Activated T-helper 1 cell treated with anti-CD3 and anti-CD28 coated beads, Interleukin-12 subunit alpha, Interleukin-12 subunit beta, Interleukin-2, Interleukin-4 antibody, amounts not matched to agents 30 ng/mL and 10 ng/mL and 1 ng/mL, durations not matched to agents 14 hours and 24 hours and 36 hours (primary cell): ENCODE data around the gene ACSF3. TPM values are rescaled to one million over a fixed set of nuclear protein-coding genes. Genes with fewer than 3 reads are reported as not detected.

Experiments
- DNase-seq: peaks from one replicate; pipeline ENCODE4 v3.0.0; 2021; ENCODE audit warnings: low spot score
- H3K27ac Mint-ChIP-seq: one replicate; pipeline ENCODE4 v1.8.0; 2021; ENCODE audit warnings: mild to moderate bottlenecking, mixed read lengths
- H3K27me3 Mint-ChIP-seq: one replicate; pipeline ENCODE4 v1.8.0; 2022; ENCODE audit warnings: mild to moderate bottlenecking, moderate library complexity, mixed read lengths; ENCODE audit not compliant: insufficient read depth
- H3K36me3 Mint-ChIP-seq: one replicate; pipeline ENCODE4 v1.8.0; 2021; ENCODE audit warnings: low read depth, mixed read lengths
- H3K4me1 Mint-ChIP-seq: one replicate; pipeline ENCODE4 v1.8.0; 2021; ENCODE audit warnings: low read depth, mixed read lengths
- H3K4me3 Mint-ChIP-seq: one replicate; pipeline ENCODE4 v1.8.0; 2021; ENCODE audit warnings: mild to moderate bottlenecking, moderate library complexity, mixed read lengths
- H3K9me3 Mint-ChIP-seq: one replicate; pipeline ENCODE4 v1.8.0; 2021; ENCODE audit warnings: mixed read lengths
- intact Hi-C: fragments of 100-400 bp; cut with micrococcal nuclease; formaldehyde crosslinking; loops from one replicate; pipeline ENCODE4 v1.15.1; 2024
- total RNA-seq: library from RNA; stranded (reverse); gene quantifications from 2 replicates; pipeline ENCODE4 v1.2.3, GENCODE V29; 2022

ACSF3 gene
- total RNA-seq = 37.0 and 39.0 TPM in 2 replicates

DNA sequence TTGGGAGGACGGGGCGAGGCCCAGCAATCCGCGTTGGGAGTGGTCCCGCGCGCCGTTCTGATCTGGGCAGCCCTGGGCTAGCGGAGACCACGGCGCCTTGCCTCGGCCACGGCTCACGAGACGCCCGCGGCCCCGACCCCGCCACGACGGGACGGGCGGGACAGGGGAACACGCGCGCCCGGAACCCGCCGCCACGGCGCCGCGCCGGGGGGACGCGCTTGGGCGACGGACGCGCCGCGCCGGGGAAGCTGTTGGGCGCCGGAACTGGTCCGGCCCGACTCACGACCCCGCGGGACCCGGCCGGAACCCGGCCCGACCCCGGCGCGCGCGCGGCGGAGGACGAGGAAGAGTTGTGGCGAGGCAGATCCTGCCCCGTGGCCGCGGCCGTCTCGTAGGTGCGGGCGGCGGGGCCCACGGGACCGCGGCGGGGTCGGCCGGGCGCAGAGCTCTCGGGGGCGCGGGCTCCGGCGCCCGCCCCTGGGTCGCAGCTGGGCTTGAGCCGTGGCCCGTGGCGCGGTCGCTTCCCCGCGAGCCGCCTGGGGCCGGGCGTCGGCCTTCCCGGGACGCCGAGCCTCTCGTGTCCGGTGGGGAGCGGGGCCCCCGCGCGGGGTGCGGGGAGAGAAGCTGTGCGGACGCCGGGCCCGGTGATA lies at the start of gene ACSF3:
Gene ACSF3, plus strand, starts transcription at position 251 of the 650 bp plus-strand sequence. CDS start 6,830 bp downstream, outside the sequence.
- peaks cover 18% of the 10 kb centered on the region for H3K36me3 Mint-ChIP-seq
- H3K9me3 Mint-ChIP-seq = no peaks in the 10 kb centered on the region
- H3K27me3 Mint-ChIP-seq = peaks cover 6% of the 10 kb centered on the region
- peak; percentile 71 for DNase-seq
- peaks cover 47% of the 10 kb centered on the region for H3K4me1 Mint-ChIP-seq
- intact Hi-C loops = no loop called here
- H3K27ac Mint-ChIP-seq = peak within 1 kb of the TSS; percentile 96
- H3K4me3 Mint-ChIP-seq = peak within 1 kb of the TSS; percentile 99

DNA sequence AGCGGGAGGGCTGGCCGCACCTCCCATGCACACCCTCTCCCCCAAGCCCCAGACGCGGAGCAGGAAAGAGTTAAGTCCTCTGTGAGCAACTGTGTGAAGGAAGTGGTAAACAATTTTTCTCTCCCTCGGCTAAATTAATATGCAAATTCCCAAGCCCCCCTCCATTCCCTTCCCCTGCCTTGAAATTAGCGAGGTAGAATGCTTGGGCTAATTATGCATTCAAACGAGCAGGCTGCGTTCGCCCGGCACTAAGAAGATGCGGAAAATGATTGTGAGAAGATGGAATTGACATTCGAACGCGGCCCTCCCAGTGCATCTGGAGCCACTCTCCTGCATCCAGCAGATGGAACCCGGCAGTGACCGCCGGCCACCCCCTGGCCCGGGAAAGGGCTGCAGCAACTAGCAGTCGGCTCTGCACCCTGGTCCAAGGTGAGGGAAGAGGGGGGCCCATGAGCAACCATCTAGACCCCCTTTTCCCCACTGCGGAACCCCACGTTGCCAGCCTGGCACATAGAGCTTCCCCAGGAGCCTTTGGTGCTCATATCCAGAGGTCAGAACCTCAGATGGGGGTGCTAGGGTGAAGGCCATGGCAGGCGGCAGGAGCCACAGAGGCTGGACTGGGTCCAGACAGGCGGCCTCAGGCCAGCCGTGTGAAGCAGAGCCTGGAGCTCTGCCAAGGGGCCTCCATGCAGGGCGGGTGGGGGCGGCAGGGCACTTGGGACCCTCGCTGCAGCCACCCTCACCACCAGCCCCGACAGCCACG lies 49.1 kb upstream of the ACSF3 start:
- Mint-ChIP-seq H3K27ac (no peak overlapping the region), H3K4me3 (no peak overlapping the region), H3K4me1 (no peaks in the 10 kb centered on the region), H3K36me3 (no peaks in the 10 kb centered on the region), H3K27me3 (peaks cover 3% of the 10 kb centered on the region), H3K9me3 (no peaks in the 10 kb centered on the region)
- intact Hi-C loops = no loop called here
- DNase-seq = no peak

DNA sequence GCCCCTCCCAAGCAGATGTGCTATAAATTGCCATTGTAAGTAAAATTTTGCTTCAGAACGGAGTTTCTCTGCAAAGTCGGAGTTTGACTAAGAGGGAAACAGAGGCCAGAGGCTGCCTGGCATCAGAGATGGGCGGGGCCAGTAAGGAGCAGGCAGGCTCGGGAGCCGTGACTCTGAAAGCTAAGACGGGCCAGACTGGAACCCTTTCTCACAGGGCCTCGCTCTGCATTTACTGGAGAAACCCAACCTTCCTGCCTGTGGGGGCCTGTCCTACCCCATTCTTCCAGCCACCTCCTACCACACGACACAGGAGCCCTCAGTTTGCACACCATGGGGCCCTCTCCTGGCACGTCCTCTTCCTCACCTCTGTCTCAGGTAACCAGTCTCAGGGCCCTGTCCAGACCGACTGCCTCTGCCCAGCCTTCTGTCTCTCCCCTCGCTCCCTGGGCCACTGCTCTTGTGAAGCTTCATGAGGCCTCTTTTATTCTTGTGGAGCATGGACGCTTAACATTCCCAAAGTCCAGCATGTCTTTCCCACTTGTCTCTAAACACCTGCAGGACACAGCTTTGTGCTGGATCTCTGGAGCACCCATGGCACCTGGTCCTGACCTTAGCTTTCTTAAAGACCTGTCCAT lies 48.4 kb upstream of the ACSF3 start:
- intact Hi-C loops = no loop called here
- Mint-ChIP-seq H3K27me3 (peaks cover 1% of the 10 kb centered on the region), H3K36me3 (no peaks in the 10 kb centered on the region), H3K27ac (no peak overlapping the region), H3K4me3 (no peak overlapping the region), H3K9me3 (no peaks in the 10 kb centered on the region), H3K4me1 (no peaks in the 10 kb centered on the region)
- DNase-seq = no peak

DNA sequence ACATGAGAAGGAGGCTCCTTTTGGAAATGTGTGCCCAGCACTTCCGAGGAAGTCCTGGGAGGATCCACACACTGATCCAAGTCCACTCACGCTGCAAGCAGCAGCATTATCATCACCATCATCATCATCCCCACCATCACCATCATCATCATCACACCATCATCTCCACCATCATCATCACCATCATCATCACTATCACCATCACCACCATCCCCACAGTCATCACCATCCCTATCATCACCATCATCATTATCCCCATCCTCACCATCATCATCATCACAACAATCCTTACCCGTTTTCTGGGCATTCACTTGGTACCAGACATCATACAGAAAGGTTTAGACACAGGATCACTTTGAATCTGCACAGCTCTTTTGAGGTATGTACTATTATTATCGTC lies 47.8 kb upstream of the ACSF3 start:
- Mint-ChIP-seq H3K27me3 (peaks cover 1% of the 10 kb centered on the region), H3K36me3 (no peaks in the 10 kb centered on the region), H3K27ac (no peak overlapping the region), H3K4me1 (no peaks in the 10 kb centered on the region), H3K9me3 (no peaks in the 10 kb centered on the region), H3K4me3 (no peak overlapping the region)
- intact Hi-C loops = no loop called here
- DNase-seq = no peak

DNA sequence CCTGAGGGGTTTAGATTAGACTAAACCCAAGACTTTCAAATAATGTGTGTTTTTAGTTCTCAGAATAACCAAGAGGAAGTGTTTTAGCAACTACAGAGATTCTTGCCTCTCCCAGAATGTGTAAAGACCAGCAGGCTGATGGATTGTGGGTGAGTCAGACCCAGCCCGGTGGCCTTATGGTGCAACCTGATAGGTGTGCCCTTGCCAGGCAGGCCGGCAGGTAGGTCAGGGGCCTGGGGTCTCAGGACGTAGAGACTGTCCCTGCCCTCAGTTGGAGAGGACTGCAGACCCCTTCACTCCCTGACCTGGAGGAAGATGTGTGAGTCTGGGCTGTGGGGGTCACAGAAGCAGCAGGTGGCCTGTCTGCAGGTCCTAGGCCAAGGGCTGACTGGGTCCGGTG lies 47.2 kb upstream of the ACSF3 start:
- Mint-ChIP-seq H3K4me1 (no peaks in the 10 kb centered on the region), H3K27ac (no peak overlapping the region), H3K4me3 (no peak overlapping the region), H3K27me3 (peaks cover 1% of the 10 kb centered on the region), H3K36me3 (no peaks in the 10 kb centered on the region), H3K9me3 (no peaks in the 10 kb centered on the region)
- intact Hi-C loops = no loop called here
- no peak for DNase-seq

DNA sequence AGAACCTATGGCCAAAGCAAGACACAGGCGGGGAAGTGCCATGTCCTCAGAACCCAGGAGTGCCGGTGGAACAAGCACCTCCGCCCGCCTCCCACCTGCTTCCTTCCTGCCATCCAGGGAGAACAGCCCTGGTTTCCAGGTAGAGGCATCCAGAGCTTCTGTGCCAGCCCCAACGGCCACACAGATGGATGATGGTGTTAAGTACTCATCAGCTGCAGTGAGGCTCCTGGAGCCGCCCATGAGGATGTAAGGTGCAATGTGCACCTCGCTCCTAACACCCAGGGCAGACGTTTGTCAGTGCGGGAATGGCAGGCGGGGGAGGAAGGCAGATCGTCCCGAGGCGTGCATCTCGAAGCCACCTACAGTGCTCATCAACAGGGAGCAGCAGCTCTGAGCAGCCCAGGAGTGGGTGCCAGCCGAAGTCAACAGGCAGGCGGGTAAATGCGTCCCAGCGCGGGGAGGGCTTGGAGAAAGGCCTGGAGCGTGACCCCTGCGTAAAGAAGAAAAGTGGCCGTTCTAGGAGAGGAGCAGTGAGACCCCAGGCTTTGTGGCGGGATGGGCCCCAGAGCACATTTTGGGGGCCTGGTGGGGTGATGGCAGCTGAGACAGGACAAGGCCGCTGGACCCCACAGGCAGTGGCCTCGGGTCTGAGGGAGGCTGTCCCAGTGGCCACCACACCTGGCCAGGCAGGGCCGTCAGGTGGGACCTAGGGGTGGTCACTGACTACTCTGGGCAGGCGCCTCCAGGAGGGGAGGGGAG lies 46.1 kb upstream of the ACSF3 start:
- intact Hi-C loops = no loop called here

DNA sequence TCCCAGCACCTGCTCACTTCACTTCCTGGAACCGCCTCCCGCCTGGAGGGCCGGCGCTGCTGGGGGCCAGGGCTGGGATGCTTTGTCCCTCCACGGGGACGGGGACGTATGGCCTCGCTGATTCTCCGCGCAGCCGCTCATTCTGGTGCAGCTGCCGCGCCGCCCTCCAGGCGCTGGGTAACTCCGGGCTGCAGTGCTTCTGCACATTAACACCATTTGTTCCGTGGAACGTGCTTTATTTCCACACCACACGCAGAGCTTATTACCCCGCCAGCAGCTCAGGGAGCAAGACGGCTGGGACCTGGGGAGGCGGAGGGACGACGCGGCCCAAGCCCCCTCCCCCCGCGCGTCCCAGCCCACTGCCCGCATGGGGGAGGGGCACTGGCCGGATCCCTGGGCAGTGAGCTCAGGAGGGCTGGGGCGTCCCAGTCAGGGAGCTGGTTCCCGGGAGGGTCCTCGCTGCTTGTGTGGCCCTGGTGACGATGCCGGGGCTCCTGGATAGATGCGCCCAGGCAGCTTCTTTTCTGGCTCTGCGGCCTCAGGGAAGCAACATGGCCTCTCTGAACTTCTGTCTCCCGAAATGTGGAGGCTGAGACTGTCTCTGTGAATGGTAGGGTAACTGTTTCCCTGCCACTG lies 45.4 kb upstream of the ACSF3 start:
- Mint-ChIP-seq H3K36me3 (no peaks in the 10 kb centered on the region), H3K27me3 (peaks cover 1% of the 10 kb centered on the region), H3K9me3 (no peaks in the 10 kb centered on the region), H3K27ac (no peak overlapping the region), H3K4me3 (no peak overlapping the region), H3K4me1 (no peaks in the 10 kb centered on the region)
- intact Hi-C loops = no loop called here
- no peak for DNase-seq

More for the DNA sequence above, 46.1 kb upstream of the ACSF3 start:
- no peaks in the 10 kb centered on the region for H3K4me1 Mint-ChIP-seq
- H3K4me3 Mint-ChIP-seq = no peak overlapping the region
- H3K9me3 Mint-ChIP-seq = no peaks in the 10 kb centered on the region
- peaks cover 1% of the 10 kb centered on the region for H3K27me3 Mint-ChIP-seq
- no peak for DNase-seq
- H3K27ac Mint-ChIP-seq = no peak overlapping the region
- no peaks in the 10 kb centered on the region for H3K36me3 Mint-ChIP-seq

DNA sequence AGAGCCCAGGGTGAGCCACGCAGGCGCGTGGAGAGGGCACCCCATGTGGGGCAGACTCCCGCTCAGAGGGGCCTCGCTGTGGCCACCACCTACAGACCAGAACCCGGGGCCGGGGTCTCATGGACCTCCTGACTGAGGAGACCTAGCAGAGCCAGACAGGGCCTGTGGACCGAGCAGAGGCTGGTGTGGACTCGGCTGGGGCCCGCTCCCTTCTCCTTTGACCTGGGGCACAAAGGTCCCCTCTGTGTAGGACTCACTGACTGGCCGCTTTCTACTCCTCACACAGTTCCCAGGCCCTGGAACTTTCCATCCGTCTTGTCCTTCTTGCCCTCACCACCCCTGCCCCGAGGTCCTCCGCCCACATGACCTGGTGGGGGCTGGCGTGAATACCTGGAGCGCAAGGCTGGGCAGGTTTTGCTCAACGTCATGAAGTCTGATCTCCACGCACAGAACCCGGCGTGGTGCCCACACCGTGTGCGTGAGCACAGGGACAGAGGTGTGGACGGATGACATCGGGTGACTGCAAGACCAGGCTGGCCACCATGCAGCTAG lies 44.7 kb upstream of the ACSF3 start:
- no peak overlapping the region for H3K4me3 Mint-ChIP-seq
- no peaks in the 10 kb centered on the region for H3K9me3 Mint-ChIP-seq
- no peaks in the 10 kb centered on the region for H3K4me1 Mint-ChIP-seq
- H3K27me3 Mint-ChIP-seq = peaks cover 1% of the 10 kb centered on the region
- no peak overlapping the region for H3K27ac Mint-ChIP-seq
- intact Hi-C loops = no loop called here
- DNase-seq = no peak
- H3K36me3 Mint-ChIP-seq = no peaks in the 10 kb centered on the region

DNA sequence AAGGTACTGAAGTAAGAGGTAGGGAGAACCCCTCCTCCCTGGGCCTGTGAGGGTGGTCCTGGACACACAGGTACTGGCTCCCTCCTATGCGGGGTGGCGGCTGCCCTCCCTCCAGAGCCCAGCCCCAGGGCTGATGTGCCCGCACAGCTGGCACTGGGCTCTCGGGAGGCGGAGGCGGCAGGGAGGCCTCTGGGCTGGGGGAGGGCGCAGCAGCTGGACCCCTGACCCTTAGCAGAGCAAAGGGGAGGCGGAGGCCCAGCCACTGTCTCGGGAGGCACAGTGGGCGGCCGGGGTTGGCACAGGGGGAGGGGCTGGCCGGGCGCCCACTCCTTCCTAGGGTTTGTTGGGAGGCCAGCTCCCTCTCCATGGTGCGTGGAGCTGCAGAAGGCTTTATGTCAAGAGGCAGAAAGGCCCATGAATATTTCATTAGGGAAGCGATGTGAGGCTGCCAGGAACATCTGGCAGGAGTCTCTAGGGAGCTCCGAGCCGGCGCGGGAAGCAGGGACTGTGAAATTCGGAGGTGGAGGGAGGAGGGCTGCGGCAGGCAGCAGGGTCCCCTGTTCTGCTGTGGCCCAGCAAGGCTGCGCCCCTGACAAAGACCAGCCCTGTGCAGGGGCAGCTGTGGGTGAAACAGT lies 44.1 kb upstream of the ACSF3 start:
- no peaks in the 10 kb centered on the region for H3K9me3 Mint-ChIP-seq
- DNase-seq = no peak
- intact Hi-C loops = no loop called here
- no peak overlapping the region for H3K27ac Mint-ChIP-seq
- no peak overlapping the region for H3K4me3 Mint-ChIP-seq
- no peaks in the 10 kb centered on the region for H3K4me1 Mint-ChIP-seq
- H3K36me3 Mint-ChIP-seq = no peaks in the 10 kb centered on the region
- peaks cover 1% of the 10 kb centered on the region for H3K27me3 Mint-ChIP-seq

DNA sequence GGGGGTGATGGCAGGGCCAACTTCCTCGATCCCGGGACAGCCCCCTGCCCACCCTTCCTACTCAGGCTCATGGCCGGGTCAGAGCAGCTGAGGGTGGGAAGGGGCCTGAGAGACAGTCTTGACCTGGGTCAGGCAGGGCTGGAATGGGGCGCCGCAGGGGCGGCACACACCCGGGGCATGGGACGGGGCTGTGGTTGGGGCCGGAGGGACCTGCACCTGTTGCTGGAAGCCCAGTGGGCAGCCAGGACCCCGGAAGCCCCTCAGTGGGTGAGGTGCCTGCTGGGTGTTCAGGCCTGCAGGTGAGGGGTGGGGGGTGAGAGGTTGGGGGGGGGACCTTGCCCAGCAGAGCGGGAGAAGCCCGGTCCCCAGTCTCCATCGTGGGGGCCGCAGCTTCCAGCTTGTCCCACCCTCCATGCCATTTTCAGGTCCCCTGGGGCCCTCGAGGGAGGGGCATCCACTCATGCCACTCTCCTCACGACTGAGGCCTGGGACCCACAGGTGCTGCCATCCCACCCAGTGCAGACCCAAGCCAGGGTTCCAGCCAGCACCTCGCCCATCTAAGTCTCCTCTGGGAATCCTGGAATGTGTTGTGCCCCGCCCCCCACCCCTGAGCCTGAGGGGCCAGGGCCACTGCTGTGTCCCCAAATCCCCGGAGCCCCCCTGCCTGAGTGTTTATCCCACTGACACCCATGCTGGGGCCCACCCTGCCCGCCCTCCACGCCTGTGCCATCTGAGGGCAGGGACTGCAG lies 43.4 kb upstream of the ACSF3 start:
- no peaks in the 10 kb centered on the region for H3K9me3 Mint-ChIP-seq

DNA sequence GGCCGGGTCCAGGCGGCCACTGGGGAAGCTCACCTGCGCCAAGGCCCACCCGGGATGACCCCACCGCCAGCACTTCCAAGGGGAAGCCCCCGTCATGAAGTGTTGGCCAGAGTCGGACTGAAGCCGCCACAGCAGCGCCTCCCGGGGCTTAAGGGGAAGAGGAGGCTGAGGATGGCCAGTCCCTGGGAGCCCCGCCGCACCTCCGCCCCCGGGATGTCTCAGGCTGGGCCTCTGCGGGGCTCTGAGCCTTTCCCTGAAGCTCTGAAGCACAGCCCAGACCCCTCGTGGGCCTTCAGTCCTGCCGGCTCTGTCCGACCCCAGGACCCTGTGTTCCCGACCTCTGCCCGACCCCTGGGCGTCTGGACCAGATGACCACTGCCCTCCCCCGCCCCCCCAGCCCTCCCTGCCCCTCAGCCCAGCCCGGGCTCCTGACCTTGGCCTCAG lies 42.8 kb upstream of the ACSF3 start:
- H3K36me3 Mint-ChIP-seq = no peaks in the 10 kb centered on the region
- peaks cover 1% of the 10 kb centered on the region for H3K27me3 Mint-ChIP-seq
- H3K9me3 Mint-ChIP-seq = no peaks in the 10 kb centered on the region
- H3K4me1 Mint-ChIP-seq = no peaks in the 10 kb centered on the region
- DNase-seq = no peak
- H3K27ac Mint-ChIP-seq = no peak overlapping the region
- intact Hi-C loops = no loop called here
- H3K4me3 Mint-ChIP-seq = no peak overlapping the region

More for the DNA sequence above, 43.4 kb upstream of the ACSF3 start:
- DNase-seq = no peak
- intact Hi-C loops = no loop called here
- Mint-ChIP-seq H3K27me3 (peaks cover 1% of the 10 kb centered on the region), H3K4me1 (no peaks in the 10 kb centered on the region), H3K36me3 (no peaks in the 10 kb centered on the region), H3K4me3 (no peak overlapping the region), H3K27ac (no peak overlapping the region)
